GM21825 (cell line): ENCODE results near the gene SLC24A1.

Experiments used
- ATAC-seq: cut with Tn5 transposase; IDR thresholded peaks from one replicate; pipeline ENCODE4 v1.9.1; 2021; ENCODE audit warnings: mild to moderate bottlenecking, moderate library complexity; ENCODE audit not compliant: unreplicated experiment

The SLC24A1 gene

GRCh38 chr15:65621638-65622037, at the start of gene SLC24A1:
SLC24A1 (plus strand) TSS chr15:65621938; CDS start chr15:65624081, 2,143 bp downstream.
- no peak for ATAC-seq

- ATAC-seq: no peak
These were observed 49.8 kb upstream of the SLC24A1 start for GRCh38 chr15:65571971-65572370.

- ATAC-seq: no peak
These were observed 45.1 kb upstream of the SLC24A1 start for GRCh38 chr15:65576664-65577063.

- no peak for ATAC-seq
These were observed 44.4 kb upstream of the SLC24A1 start for GRCh38 chr15:65577129-65577996.

GRCh38 chr15:65578904-65579728, 42.6 kb upstream of the SLC24A1 start:
- ATAC-seq: no peak

- no peak for ATAC-seq
These were observed 42.0 kb upstream of the SLC24A1 start for GRCh38 chr15:65579762-65580161.

GRCh38 chr15:65580287-65580686, 41.5 kb upstream of the SLC24A1 start:
- ATAC-seq: no peak

GRCh38 chr15:65583701-65584100, 38.0 kb upstream of the SLC24A1 start:
- ATAC-seq: no peak

GRCh38 chr15:65584241-65584640, 37.5 kb upstream of the SLC24A1 start:
- ATAC-seq: no peak

- ATAC-seq: no peak
These were observed 34.6 kb upstream of the SLC24A1 start for GRCh38 chr15:65587094-65587493.

GRCh38 chr15:65595960-65596359, 25.8 kb upstream of the SLC24A1 start:
- ATAC-seq: no peak

GRCh38 chr15:65598468-65598867, 23.3 kb upstream of the SLC24A1 start:
- no peak for ATAC-seq

GRCh38 chr15:65599677-65600076, 22.1 kb upstream of the SLC24A1 start:
- no peak for ATAC-seq

GRCh38 chr15:65603134-65603533, 18.6 kb upstream of the SLC24A1 start:
- ATAC-seq: no peak

- no peak for ATAC-seq
These were observed 18.2 kb upstream of the SLC24A1 start for GRCh38 chr15:65603559-65603958.

GRCh38 chr15:65610871-65611718, 10.6 kb upstream of the SLC24A1 start, which contains the start of gene INTS14:
INTS14 (minus strand) TSS chr15:65611131; CDS start chr15:65607380, 3,751 bp downstream.
- peak; percentile 93 for ATAC-seq

GRCh38 chr15:65611888-65612615, 9.7 kb upstream of the SLC24A1 start:
- ATAC-seq: no peak

GRCh38 chr15:65612616-65612946, 9.2 kb upstream of the SLC24A1 start:
- no peak for ATAC-seq

GRCh38 chr15:65612949-65613744, 8.6 kb upstream of the SLC24A1 start:
- no peak for ATAC-seq
